Glomerular endothelial cell (primary cell): ENCODE data around the gene DOCK4. TPM values are rescaled to one million over a fixed set of nuclear protein-coding genes. Genes with fewer than 3 reads are reported as not detected.
A peak's percentile ranks its signal among the peaks of the same experiment; 100 is the strongest.

Source experiments
- DNase-seq: peaks from one replicate; pipeline ENCODE4 v3.0.0-alpha.2; 2011; ENCODE audit warnings: low read depth, low spot score; ENCODE audit errors: extremely low read depth
- total RNA-seq: library from RNA; depleted of rRNA; stranded (reverse); fragments of >200 nt; gene quantifications from 2 replicates; pipeline ENCODE4 v1.2.3, GENCODE V29; 2015

The DOCK4 gene
- total RNA-seq, 1 donor from 2014 or later, result 150 TPM

DNA sequence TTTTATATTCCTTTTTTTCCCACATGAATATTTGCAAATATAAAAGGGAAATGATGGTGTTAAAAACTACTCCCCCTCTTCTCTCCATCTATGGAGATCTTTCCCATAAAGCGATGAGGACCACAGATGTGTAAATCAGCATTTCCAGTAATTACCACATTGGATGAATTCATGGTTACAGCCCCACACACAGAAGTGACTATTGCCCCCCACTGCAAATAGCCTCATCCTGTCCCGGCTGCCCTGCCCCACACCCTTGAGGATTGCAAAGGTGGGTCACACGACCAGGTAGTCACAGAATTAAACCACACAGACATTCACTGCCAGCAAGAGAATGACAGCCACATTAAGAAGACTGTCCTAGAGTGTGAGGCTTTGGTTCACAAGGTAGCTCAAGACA lies 145.1 kb downstream of the DOCK4 start:
- DNase-seq, result no peak

GRCh38 chr7:112060625-112061024 lies 145.6 kb downstream of the DOCK4 start:
- DNase-seq, result no peak

GRCh38 chr7:112059675-112060074 lies 146.5 kb downstream of the DOCK4 start:
- DNase-seq, result no peak

DNA sequence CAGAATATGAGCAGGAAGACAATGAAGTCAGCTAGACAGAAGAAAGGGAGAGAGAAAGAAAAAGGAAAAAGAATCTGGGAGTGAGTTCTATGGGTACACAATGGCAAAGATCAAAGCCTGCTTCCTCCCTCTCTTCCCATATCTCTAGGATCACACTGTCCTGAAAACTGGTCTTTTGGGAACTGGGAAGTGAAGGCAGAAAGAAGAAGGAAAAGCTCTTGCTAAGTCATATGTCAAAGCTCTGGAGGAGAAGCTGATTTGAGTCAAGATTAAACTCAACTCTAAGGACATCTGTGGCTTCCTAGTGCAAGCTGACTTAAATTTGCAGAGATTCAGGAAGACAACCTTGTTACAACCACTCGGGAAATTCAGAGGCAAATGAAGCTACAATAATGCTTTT lies 147.5 kb downstream of the DOCK4 start:
- no peak for DNase-seq

GRCh38 chr7:112056409-112056808 lies 149.8 kb downstream of the DOCK4 start:
- DNase-seq, result no peak

DNA sequence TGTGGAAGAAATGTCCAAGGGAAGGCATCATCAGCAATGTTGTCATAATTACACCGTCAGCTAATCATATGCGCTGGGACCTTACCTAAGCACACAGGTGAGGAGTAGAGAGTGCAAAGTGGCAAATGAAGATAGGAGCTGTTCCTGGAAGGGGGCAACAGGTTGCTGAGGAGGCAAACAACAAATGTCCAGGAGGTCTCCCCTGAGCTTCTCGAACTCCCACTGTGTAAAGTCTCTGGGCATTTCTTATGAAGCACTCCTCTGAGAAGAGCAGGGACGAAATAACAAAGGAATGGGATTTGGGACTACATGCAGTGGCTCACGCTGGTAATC lies 152.5 kb downstream of the DOCK4 start:
- no peak for DNase-seq

DNA sequence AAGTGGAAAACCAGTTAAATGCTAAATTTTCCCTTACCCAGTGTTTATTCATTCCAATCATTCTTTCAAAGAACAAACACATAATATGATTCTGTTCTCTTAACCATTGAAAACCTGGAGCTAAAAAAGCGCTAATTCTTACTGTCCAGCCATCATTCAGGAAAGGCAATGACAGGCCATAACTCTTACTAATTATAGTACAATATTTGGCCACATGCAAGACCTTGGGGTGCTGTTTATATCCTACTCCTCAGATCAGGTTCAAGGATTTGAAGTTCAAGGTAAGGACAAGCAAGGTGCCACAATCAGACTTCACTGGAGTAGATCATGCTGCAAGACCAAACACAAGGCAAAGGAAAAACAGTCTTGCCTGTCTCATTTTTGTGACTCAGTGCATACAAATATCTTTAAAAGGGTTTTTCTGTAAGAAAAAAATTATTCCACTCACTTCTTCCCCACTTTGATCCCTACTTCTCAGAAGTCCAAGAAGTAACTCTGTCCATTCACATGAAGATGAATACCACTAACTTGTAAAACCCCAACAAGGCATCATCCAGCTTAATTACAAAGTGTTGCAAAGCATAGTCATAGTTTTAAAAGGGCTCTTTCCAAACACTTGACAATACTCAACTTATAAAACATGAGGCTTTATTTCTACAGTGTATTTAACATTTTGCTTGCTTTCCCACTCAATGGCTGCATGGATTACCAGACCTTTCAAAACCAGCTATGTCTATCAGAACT lies 153.0 kb downstream of the DOCK4 start:
- no peak for DNase-seq

GRCh38 chr7:112052498-112052897 lies 153.7 kb downstream of the DOCK4 start:
- no peak for DNase-seq

DNA sequence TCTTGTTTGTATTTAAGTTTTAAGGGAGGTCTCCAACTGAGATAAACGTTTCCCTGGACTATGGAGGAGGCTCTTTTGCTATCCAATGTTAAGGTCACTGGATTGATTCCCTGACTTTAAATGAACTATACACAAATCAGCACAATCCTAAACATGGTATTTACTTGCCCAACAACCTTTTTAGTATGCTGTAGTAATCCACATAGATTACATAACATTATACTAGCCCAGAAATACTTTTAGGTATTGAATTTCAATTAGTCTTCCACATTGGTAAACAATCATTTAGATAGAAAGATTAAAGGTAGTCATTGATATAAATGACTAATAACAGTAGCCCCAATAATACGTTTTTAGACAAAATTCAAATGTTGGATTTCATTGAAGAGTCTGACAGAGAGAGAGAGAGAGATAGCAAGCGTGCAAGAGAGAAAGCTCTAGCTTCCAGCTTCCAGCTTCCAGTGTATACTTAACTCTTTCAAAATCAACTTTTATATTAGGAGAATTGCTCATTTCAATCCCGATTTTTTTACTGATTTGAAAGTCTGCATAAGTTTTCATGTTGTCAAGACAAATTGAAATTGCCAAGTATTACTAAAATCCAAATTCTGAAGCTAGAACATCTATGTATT lies 155.8 kb downstream of the DOCK4 start:
- DNase-seq, result no peak

GRCh38 chr7:112049555-112050249 lies 156.5 kb downstream of the DOCK4 start:
- DNase-seq, result no peak

GRCh38 chr7:112047421-112047820 lies 158.8 kb downstream of the DOCK4 start:
- no peak for DNase-seq

GRCh38 chr7:112045222-112045621 lies 161.0 kb downstream of the DOCK4 start:
- no peak for DNase-seq

- DNase-seq, result no peak
Observed at GRCh38 chr7:112042631-112043030, 163.6 kb downstream of the DOCK4 start.

GRCh38 chr7:112038353-112038752 lies 167.8 kb downstream of the DOCK4 start:
- DNase-seq, result no peak

- DNase-seq, result no peak
Observed at GRCh38 chr7:112036071-112036470, 170.1 kb downstream of the DOCK4 start.

GRCh38 chr7:112031689-112032088 lies 174.5 kb downstream of the DOCK4 start:
- DNase-seq, result no peak

GRCh38 chr7:112025556-112025955 lies 180.6 kb downstream of the DOCK4 start:
- no peak for DNase-seq

- DNase-seq, result peak; percentile 39
Observed at GRCh38 chr7:112023786-112024185, 182.4 kb downstream of the DOCK4 start.

DNA sequence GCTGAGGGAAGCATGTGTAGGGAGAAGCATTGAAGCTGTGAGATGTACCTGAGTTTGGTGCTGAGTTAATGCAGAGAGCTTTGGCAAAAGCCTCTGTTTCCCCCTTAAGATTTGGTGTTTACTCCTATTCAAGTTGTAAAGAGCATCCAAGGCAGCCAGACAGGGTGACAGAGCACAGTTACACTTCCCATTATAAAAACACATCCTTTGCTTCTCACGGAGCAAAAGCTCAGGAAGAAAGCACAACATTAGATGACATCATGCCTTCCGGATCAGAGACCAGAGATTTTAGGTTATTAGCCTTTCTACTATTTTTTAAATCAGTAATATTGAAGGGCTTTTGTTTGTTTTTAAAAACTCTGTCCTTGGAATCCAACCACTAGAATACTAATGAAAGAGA lies 182.9 kb downstream of the DOCK4 start:
- DNase-seq, result peak; percentile 61

- no peak for DNase-seq
Observed at GRCh38 chr7:112022128-112022527, 184.1 kb downstream of the DOCK4 start.

- no peak for DNase-seq
Observed at GRCh38 chr7:112021379-112022044, 184.7 kb downstream of the DOCK4 start.

- no peak for DNase-seq
Observed at GRCh38 chr7:112020800-112021199, 185.4 kb downstream of the DOCK4 start.
